Loucy (cell line): ENCODE results near the gene MAPRE2.

Source experiments
- H2AFZ ChIP-seq: fragments of 200-600 bp; sonication (generic); 2 replicates; pipeline ENCODE4 v1.6.0; 2016; ENCODE audit warnings: antibody characterized with exemption, mild to moderate bottlenecking, low read length, moderate library complexity
- H3F3A ChIP-seq: fragments of 200-600 bp; 2 replicates; pipeline ENCODE4 v1.6.0; 2016; ENCODE audit warnings: antibody characterized with exemption, low read depth, mild to moderate bottlenecking
- H3K27me3 ChIP-seq: fragments of 200-600 bp; sonication (generic); 2 replicates; pipeline ENCODE4 v1.6.1; 2014; ENCODE audit warnings: low read length, mild to moderate bottlenecking; ENCODE audit not compliant: insufficient read depth, poor library complexity, severe bottlenecking
- H3K36me3 ChIP-seq: fragments of 200-600 bp; sonication (generic); 2 replicates; pipeline ENCODE4 v1.6.1; 2016; ENCODE audit warnings: low read length; ENCODE audit not compliant: insufficient read depth
- H3K4me1 ChIP-seq: fragments of 200-600 bp; sonication (generic); 2 replicates; pipeline ENCODE4 v1.5.1; 2014; ENCODE audit warnings: low read length, mild to moderate bottlenecking; ENCODE audit not compliant: insufficient read depth, poor library complexity, severe bottlenecking
- H3K4me2 ChIP-seq: fragments of 200-600 bp; sonication (generic); 2 replicates; pipeline ENCODE4 v1.6.0; 2014; ENCODE audit warnings: antibody characterized with exemption, low read length, low read depth, mild to moderate bottlenecking; ENCODE audit not compliant: poor library complexity, severe bottlenecking
- H3K4me3 ChIP-seq: fragments of 200-600 bp; sonication (generic); 2 replicates; pipeline ENCODE4 v1.5.1; 2014; ENCODE audit warnings: low read length, mild to moderate bottlenecking, mixed read lengths; ENCODE audit not compliant: poor library complexity, severe bottlenecking
- H3K79me2 ChIP-seq: fragments of 200-600 bp; sonication (generic); 2 replicates; pipeline ENCODE4 v1.6.1; 2014; ENCODE audit warnings: low read length; ENCODE audit not compliant: insufficient read depth
- H3K9ac ChIP-seq: fragments of 200-600 bp; sonication (generic); 2 replicates; pipeline ENCODE4 v1.6.0; 2014; ENCODE audit warnings: mild to moderate bottlenecking, low read depth, low read length, moderate library complexity; ENCODE audit not compliant: poor library complexity, severe bottlenecking
- H3K9me2 ChIP-seq: fragments of 200-600 bp; sonication (generic); replicated peaks from 2 replicates; pipeline ENCODE4 v1.6.1; 2016; ENCODE audit warnings: low read depth, low read length, mixed read lengths
- H3K9me3 ChIP-seq: fragments of 200-600 bp; sonication (generic); 2 replicates; pipeline ENCODE4 v1.6.1; 2014; ENCODE audit warnings: mild to moderate bottlenecking, antibody characterized with exemption, low read length, low read depth; ENCODE audit not compliant: insufficient read depth
- H4K20me1 ChIP-seq: fragments of 200-600 bp; sonication (generic); 2 replicates; pipeline ENCODE4 v1.6.0; 2014; ENCODE audit warnings: antibody characterized with exemption, low read length, mild to moderate bottlenecking; ENCODE audit not compliant: insufficient read depth, poor library complexity, severe bottlenecking
- EZH2phosphoT487 ChIP-seq: fragments of 200-600 bp; IDR thresholded peaks from 2 replicates; pipeline ENCODE4 v1.6.1; 2018; ENCODE audit warnings: antibody characterized with exemption, mild to moderate bottlenecking, moderate library complexity, borderline replicate concordance
- TF ChIP-seq, protein P1 (sequence below): fragments of 200-600 bp; sonication (generic); conservative IDR thresholded peaks from 2 replicates; pipeline ENCODE4 v1.5.1; 2014; ENCODE audit warnings: mild to moderate bottlenecking, antibody characterized with exemption, low read length

The MAPRE2 gene

GRCh38 chr18:35172009-35172408 lies 130.8 kb downstream of the MAPRE2 start:
- Histone ChIP-seq H3K9me3 (no peaks in the 10 kb centered on the region), H3K36me3 (no peaks in the 10 kb centered on the region), H3K9me2 (no peaks in the 10 kb centered on the region), H3K4me3 (no peak overlapping the region), H3K4me2 (no peak overlapping the region), H3K79me2 (no peaks in the 10 kb centered on the region), H3F3A (no peaks in the 10 kb centered on the region), H3K9ac (no peak overlapping the region), H3K4me1 (peaks cover 14% of the 10 kb centered on the region), H4K20me1 (no peaks in the 10 kb centered on the region), H3K27me3 (no peaks in the 10 kb centered on the region), H2AFZ (peak overlapping the region; percentile 53; the same call in 1 of the 2 replicates)
- TF ChIP-seq EZH2phosphoT487, result no peak
- TF ChIP-seq, protein P1, sequence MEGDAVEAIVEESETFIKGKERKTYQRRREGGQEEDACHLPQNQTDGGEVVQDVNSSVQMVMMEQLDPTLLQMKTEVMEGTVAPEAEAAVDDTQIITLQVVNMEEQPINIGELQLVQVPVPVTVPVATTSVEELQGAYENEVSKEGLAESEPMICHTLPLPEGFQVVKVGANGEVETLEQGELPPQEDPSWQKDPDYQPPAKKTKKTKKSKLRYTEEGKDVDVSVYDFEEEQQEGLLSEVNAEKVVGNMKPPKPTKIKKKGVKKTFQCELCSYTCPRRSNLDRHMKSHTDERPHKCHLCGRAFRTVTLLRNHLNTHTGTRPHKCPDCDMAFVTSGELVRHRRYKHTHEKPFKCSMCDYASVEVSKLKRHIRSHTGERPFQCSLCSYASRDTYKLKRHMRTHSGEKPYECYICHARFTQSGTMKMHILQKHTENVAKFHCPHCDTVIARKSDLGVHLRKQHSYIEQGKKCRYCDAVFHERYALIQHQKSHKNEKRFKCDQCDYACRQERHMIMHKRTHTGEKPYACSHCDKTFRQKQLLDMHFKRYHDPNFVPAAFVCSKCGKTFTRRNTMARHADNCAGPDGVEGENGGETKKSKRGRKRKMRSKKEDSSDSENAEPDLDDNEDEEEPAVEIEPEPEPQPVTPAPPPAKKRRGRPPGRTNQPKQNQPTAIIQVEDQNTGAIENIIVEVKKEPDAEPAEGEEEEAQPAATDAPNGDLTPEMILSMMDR, result no peak

DNA sequence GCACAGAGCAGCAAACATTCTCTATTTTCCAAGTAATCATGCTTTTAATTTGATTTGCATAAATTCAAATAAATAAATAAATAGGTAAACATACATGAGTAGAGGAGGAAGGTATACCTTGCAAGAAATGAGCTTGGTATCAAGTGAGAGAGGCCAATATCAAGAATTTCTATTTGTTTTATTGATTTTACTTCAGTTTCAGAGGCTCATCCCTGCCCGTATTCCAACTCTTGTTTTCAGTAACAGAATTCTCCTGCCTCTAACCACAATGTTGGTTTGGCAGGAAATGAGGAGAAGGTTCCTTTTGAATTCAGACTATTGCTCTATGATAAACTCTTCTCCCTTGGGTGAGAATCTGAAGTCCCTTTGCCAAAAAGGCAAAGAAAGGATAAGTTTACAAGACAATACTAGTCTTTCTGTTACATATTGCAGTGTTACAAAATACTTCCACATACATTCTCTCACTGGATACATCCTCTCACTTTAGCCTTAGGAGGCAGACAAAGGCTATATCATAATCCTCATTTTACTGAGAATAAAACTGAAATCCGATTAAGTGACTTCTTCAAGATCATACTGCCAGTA lies 131.3 kb downstream of the MAPRE2 start:
- TF ChIP-seq EZH2phosphoT487, result no peak
- TF ChIP-seq, protein P1, result no peak

DNA sequence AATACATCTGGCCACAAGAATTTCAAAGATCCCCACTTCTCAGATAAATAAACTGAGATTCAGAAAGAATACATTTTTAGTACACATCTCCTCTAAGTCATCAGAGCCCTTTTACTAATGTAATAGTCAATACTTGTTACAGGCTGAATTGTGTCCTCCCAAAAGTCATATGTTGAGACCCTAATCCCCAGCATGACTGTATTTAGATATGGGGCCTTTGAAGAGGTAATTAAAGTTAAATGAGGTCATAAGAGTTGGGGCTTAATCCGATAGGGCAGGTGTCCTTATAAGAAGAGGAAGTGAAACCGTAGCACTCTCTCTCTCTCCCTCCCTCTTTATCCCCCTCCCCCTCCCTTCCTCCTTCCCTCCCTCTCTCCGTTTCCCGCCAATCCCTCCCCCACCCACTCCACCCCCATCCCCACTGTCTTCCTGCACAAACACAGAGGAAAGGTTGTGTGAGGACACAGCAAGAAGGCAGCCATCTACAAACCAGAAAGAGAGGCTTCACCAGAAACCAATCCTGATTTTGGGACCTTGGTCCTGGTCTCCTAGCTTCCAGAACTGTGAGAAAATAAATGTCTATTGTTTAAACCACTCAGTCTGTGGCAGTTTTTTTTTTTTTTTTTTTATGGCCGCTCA lies 133.0 kb downstream of the MAPRE2 start:
- no peak for TF ChIP-seq EZH2phosphoT487
- TF ChIP-seq, protein P1, result no peak
- Histone ChIP-seq H3K36me3 (no peaks in the 10 kb centered on the region), H2AFZ (no peak overlapping the region), H3K9me3 (no peaks in the 10 kb centered on the region), H3K9ac (no peak overlapping the region), H3K9me2 (no peaks in the 10 kb centered on the region), H3K4me3 (peak overlapping the region; percentile 8), H3F3A (no peaks in the 10 kb centered on the region), H3K4me1 (peaks cover 14% of the 10 kb centered on the region), H3K79me2 (no peaks in the 10 kb centered on the region), H4K20me1 (no peaks in the 10 kb centered on the region), H3K4me2 (no peak overlapping the region), H3K27me3 (no peaks in the 10 kb centered on the region)

More for the DNA sequence above, 131.3 kb downstream of the MAPRE2 start:
- Histone ChIP-seq H3K9me3 (no peaks in the 10 kb centered on the region), H3K27me3 (no peaks in the 10 kb centered on the region), H3K79me2 (no peaks in the 10 kb centered on the region), H3K4me2 (no peak overlapping the region), H3K9ac (no peak overlapping the region), H3F3A (no peaks in the 10 kb centered on the region), H3K36me3 (no peaks in the 10 kb centered on the region), H4K20me1 (no peaks in the 10 kb centered on the region), H3K9me2 (no peaks in the 10 kb centered on the region), H3K4me1 (peaks cover 14% of the 10 kb centered on the region), H3K4me3 (no peak overlapping the region), H2AFZ (peak overlapping the region; percentile 53; the same call in 1 of the 2 replicates)
